Esophagus squamous epithelium (tissue), 5 donors: ENCODE results near the gene CDV3. TPM values are rescaled to one million over a fixed set of nuclear protein-coding genes. Genes with fewer than 3 reads are reported as not detected.
A peak's percentile ranks its signal among the peaks of the same experiment; 100 is the strongest.

Source experiments
- DNase-seq: peaks from one replicate; lab custom pipeline; 2025; lab: John Stamatoyannopoulos, UW
- H3K27ac ChIP-seq, 4 donors: fragments of 200-600 bp; sonication (generic); one replicate each; pipeline ENCODE4 v1.5.1; 2016 to 2019; ENCODE audit warnings: mild to moderate bottlenecking in 1 of 4
- H3K27me3 ChIP-seq, 4 donors: fragments of 200-600 bp; sonication (generic); 1 replicate in 3 of 4; 2 replicates in 1 of 4; pipeline versions ENCODE4 v1.5.1 to v1.6.0; 2017 to 2021; ENCODE audit warnings: antibody characterized with exemption in 1 of 4
- H3K36me3 ChIP-seq, 3 donors: fragments of 200-600 bp; sonication (generic); one replicate each; pipeline ENCODE4 v1.5.1; 2016 to 2019
- H3K4me1 ChIP-seq, 3 donors: fragments of 200-600 bp; sonication (generic); one replicate each; pipeline ENCODE4 v1.5.1; 2017 to 2019
- H3K4me3 ChIP-seq, 4 donors: fragments of 200-600 bp; sonication (generic); 1 replicate in 3 of 4; 2 replicates in 1 of 4; pipeline ENCODE4 v1.5.1; 2016 to 2019; ENCODE audit warnings: mild to moderate bottlenecking in 2 of 4, moderate library complexity in 1 of 4
- H3K9me3 ChIP-seq, 3 donors: fragments of 200-600 bp; sonication (generic); one replicate each; pipeline ENCODE4 v1.5.1; 2016 to 2019
- POLR2A ChIP-seq, 4 donors: fragments of 450-650 bp; IDR thresholded peaks; one replicate each; pipeline ENCODE4 v1.6.1; 2017; ENCODE audit warnings: antibody characterized with exemption in 4 of 4, mild to moderate bottlenecking in 4 of 4, moderate library complexity in 3 of 4
- WGBS, 2 donors: methylation state at CpG; one replicate each; pipeline ENCODE4 v1.1.5; 2018; 5-methylcytosine and 5-hydroxymethylcytosine counted together
- intact Hi-C: fragments of 100-400 bp; cut with DNase I; formaldehyde crosslinking; loops from one replicate; pipeline ENCODE4 v1.15.0; 2022
- total RNA-seq, 4 donors: library from RNA; depleted of rRNA; stranded (reverse); fragments of >200 nt; gene quantifications; one replicate each; pipeline ENCODE4 v1.1.0, GENCODE V29; 2016
- TF ChIP-seq, protein P1 (sequence below), 6 experiments: fragments of 450-650 bp in 4 of 6; fragments of 200-600 bp in 2 of 6; sonication (generic) in 2 of 6; IDR thresholded peaks; one replicate each; pipeline ENCODE4 v1.5.1; 2016 to 2019; ENCODE audit warnings: antibody characterized with exemption in 6 of 6, mild to moderate bottlenecking in 4 of 6, moderate library complexity in 4 of 6
- donor health status: DM: yes; HTN: yes; CAD: no.

Gene CDV3
- total RNA-seq, 4 donors from 2014 or later = 94.5 to 120 (median 119) TPM

DNA sequence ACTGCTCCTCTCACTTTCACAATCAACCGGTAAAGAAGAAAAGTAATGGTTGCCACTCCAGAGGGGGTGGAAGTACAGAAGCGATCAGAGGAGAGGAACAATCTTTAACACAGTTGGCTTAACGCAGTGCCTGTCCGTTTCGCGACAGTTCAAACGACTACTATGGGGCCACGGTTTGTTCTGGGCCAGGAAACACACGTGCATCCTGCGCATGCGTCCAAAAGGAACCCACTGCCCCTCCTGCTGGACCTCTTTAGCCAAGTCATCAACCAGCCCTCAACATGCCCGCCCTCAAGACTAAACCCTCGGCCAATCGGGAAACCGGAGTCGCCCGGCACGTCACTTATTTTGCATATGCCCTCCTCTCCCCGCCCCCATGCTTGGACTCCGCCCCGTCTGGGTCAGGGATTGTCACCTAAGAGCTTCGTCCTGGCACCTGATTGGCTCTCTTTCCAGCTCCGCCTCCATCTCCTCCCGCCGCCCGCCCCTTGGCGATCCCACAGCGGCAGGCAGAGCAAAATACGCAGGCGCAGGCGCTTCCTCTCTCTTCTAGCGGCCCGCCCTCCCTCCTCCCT, 345 bp upstream of the CDV3 start:
- Histone ChIP-seq H3K27me3 (no peaks in the 10 kb centered on the region), H3K4me1 (peaks cover 23 to 83% (median 50%) of the 10 kb centered on the region in 3 donors), H3K27ac (peak overlapping the region; percentile 96 to 99 (median 98)), H3K36me3 (peaks cover 0 to 28% (median 12%) of the 10 kb centered on the region in 3 donors), H3K9me3 (no peaks in the 10 kb centered on the region), H3K4me3 (peak overlapping the region; percentile 85 to 90 (median 88))
- no peak for DNase-seq
- 0 to 1% methylated on average over 27 to 28 of the region's 33 CpGs for WGBS, 2 donors
- peak in 2 of 4 donors; percentile 50 to 68 for TF ChIP-seq POLR2A (IDR thresholded peaks at IDR 0.05)
- TF ChIP-seq, protein P1, sequence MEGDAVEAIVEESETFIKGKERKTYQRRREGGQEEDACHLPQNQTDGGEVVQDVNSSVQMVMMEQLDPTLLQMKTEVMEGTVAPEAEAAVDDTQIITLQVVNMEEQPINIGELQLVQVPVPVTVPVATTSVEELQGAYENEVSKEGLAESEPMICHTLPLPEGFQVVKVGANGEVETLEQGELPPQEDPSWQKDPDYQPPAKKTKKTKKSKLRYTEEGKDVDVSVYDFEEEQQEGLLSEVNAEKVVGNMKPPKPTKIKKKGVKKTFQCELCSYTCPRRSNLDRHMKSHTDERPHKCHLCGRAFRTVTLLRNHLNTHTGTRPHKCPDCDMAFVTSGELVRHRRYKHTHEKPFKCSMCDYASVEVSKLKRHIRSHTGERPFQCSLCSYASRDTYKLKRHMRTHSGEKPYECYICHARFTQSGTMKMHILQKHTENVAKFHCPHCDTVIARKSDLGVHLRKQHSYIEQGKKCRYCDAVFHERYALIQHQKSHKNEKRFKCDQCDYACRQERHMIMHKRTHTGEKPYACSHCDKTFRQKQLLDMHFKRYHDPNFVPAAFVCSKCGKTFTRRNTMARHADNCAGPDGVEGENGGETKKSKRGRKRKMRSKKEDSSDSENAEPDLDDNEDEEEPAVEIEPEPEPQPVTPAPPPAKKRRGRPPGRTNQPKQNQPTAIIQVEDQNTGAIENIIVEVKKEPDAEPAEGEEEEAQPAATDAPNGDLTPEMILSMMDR (IDR thresholded peaks at IDR 0.05) = peak in 3 of 6 experiments; percentile 18 to 29 (median 23)
- intact Hi-C loops = loop anchor here (10.0 kb wide), 1 partner anchor 118 kb away; no protein-coding TSS in a partner anchor

DNA sequence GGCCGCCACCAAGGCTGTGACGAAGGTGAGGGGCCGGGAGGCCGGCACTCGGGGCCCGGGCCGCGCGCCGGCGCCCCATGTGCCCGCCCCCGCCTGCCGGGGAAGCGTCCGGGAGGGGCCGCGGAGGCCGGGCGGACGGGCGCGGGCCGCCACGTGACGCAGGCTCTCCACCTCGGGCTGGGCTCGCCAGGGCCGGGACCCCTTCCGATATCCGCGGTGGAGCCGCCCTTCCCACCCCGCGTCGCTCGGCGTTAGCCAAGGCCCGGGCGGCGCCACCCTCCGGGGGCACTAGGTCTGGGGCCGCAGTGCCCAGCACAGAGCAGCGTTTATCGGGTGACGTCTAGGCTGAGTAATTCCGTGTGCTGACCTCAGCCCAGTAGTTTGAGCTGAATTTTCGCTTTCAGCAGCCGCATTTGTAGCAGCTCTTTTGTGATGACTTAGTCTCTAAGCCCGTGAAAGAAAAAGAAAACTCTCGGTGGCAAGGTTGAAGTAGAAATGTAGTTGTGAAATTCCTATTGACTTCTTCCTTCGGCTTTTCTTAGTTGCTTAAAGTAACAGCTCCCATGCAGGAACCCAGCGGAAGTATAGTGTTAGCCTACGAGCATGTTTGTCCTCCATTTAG, 885 bp downstream of the CDV3 start:
- H3K27ac ChIP-seq = peak overlapping the region; percentile 96 to 99 (median 98)
- H3K27me3 ChIP-seq = no peaks in the 10 kb centered on the region
- peaks cover 0 to 41% (median 12%) of the 10 kb centered on the region in 3 donors for H3K36me3 ChIP-seq
- intact Hi-C loops = loop anchor here (10.0 kb wide), 1 partner anchor 120 kb away; no protein-coding TSS in a partner anchor
- TF ChIP-seq, protein P1 (IDR thresholded peaks at IDR 0.05) = peak in 1 of 6 experiments; percentile 16
- TF ChIP-seq POLR2A (IDR thresholded peaks at IDR 0.05) = peak in 3 of 4 donors; percentile 30 to 56 (median 41)
- H3K4me1 ChIP-seq = peaks cover 32 to 83% (median 62%) of the 10 kb centered on the region in 3 donors
- WGBS, 2 donors = 1% methylated on average over 9 to 10 of the region's 54 CpGs
- DNase-seq = no peak
- peak overlapping the region; percentile 85 to 90 (median 88) for H3K4me3 ChIP-seq
- H3K9me3 ChIP-seq = no peaks in the 10 kb centered on the region

DNA sequence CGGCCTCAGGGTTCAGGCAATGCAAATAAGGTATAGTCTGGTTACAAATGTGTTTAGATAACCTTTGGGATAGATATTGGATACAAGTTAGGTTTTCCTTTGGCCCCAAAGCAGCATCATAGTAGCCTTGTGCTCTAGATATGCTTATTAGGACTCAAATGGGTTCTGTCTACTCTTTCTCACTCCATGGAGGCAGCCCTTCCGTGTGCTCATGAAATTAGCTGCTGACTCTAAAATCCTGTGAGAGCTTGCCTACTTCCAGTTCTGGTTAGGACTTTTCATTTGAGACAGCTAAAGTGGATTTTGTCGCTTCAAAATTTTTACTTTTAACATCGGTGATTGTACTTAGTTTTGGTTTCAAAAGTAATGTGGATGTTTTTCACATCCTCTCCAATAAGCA, 1.6 kb downstream of the CDV3 start:
- no peaks in the 10 kb centered on the region for H3K9me3 ChIP-seq
- intact Hi-C loops = loop anchor here (10.0 kb wide), 1 partner anchor 120 kb away; no protein-coding TSS in a partner anchor
- DNase-seq = no peak
- H3K36me3 ChIP-seq = peaks cover 0 to 48% (median 12%) of the 10 kb centered on the region in 3 donors
- 26 to 33% methylated on average over 4 of the region's 4 CpGs for WGBS, 2 donors
- peak overlapping the region; percentile 96 to 99 (median 98) for H3K27ac ChIP-seq
- TF ChIP-seq, protein P1 (IDR thresholded peaks at IDR 0.05) = no peak
- TF ChIP-seq POLR2A (IDR thresholded peaks at IDR 0.05) = no peak
- no peaks in the 10 kb centered on the region for H3K27me3 ChIP-seq
- H3K4me1 ChIP-seq = peaks cover 32 to 82% (median 61%) of the 10 kb centered on the region in 3 donors
- peak overlapping the region; percentile 85 to 90 (median 88) for H3K4me3 ChIP-seq

DNA sequence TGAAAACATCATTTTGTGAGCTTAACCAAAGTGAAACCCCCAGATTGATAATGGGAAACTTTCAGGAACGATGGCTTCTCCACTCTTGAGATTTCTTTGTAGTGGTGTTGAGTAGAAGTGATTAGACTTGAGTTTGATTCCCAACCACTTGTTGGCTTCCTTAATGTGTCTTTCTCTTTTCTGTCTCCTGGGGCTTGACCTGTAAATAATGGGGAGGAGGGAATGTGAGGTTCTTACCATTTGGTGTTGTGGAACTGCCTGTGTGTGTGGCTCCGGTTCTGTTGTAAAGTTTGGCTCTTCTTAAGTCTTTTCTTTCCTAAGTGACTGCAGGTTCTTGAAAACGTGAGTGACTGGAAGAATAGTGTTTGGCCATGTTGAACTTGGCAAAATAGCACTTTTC, 2.7 kb downstream of the CDV3 start:
- Histone ChIP-seq H3K27me3 (no peaks in the 10 kb centered on the region), H3K9me3 (no peaks in the 10 kb centered on the region), H3K27ac (peak overlapping the region in 2 of 4 donors; percentile 96 to 99), H3K4me3 (peak overlapping the region; percentile 85 to 90 (median 88)), H3K36me3 (peaks cover 0 to 59% (median 12%) of the 10 kb centered on the region in 3 donors), H3K4me1 (peaks cover 26 to 82% (median 55%) of the 10 kb centered on the region in 3 donors)
- no peak for TF ChIP-seq POLR2A (IDR thresholded peaks at IDR 0.05)
- TF ChIP-seq, protein P1 (IDR thresholded peaks at IDR 0.05) = no peak
- no peak for DNase-seq
- WGBS, 2 donors = 26 to 30% methylated on average over 3 of the region's 3 CpGs
- intact Hi-C loops = loop anchor here (10.0 kb wide), 1 partner anchor 121 kb away; no protein-coding TSS in a partner anchor
